NT2/D1 (cell line): ENCODE results near the gene COTL1.
A peak's percentile ranks its signal among the peaks of the same experiment; 100 is the strongest.

Experiments
- DNase-seq: peaks from one replicate; pipeline ENCODE4 v3.0.0-alpha.2; 2011; ENCODE audit warnings: low read depth, low spot score
- H3K27me3 ChIP-seq: 2 replicates; pipeline ENCODE4 v1.6.0; 2011; ENCODE audit warnings: mild to moderate bottlenecking; ENCODE audit not compliant: insufficient read length, insufficient read depth
- H3K36me3 ChIP-seq: 2 replicates; pipeline ENCODE4 v1.6.1; 2011; ENCODE audit warnings: mild to moderate bottlenecking, low read length, mixed read lengths; ENCODE audit not compliant: insufficient read depth, insufficient read length
- H3K4me1 ChIP-seq: 2 replicates; pipeline ENCODE4 v1.5.1; 2011; ENCODE audit not compliant: insufficient read depth, insufficient read length
- H3K4me3 ChIP-seq: 2 replicates; pipeline ENCODE4 v1.5.1; 2011; ENCODE audit warnings: low read depth; ENCODE audit not compliant: insufficient read length
- H3K9ac ChIP-seq: 2 replicates; pipeline ENCODE4 v1.6.0; 2011; ENCODE audit warnings: low read depth; ENCODE audit not compliant: insufficient read length
- H3K9me3 ChIP-seq: 2 replicates; pipeline ENCODE4 v1.5.1; 2011; ENCODE audit warnings: mild to moderate bottlenecking, low read length; ENCODE audit not compliant: insufficient read depth
- SUZ12 ChIP-seq: IDR thresholded peaks from 2 replicates; pipeline ENCODE4 v1.6.1; 2011; ENCODE audit not compliant: insufficient read length, insufficient read depth; ENCODE audit errors: extremely low read depth
- YY1 ChIP-seq: IDR thresholded peaks from 2 replicates; pipeline ENCODE4 v1.6.1; 2011; ENCODE audit not compliant: insufficient read length, insufficient read depth
- ZNF274 ChIP-seq: IDR thresholded peaks from 2 replicates; pipeline ENCODE4 v1.6.1; 2011; ENCODE audit warnings: mild to moderate bottlenecking, low read depth, low read length

The COTL1 gene

DNA sequence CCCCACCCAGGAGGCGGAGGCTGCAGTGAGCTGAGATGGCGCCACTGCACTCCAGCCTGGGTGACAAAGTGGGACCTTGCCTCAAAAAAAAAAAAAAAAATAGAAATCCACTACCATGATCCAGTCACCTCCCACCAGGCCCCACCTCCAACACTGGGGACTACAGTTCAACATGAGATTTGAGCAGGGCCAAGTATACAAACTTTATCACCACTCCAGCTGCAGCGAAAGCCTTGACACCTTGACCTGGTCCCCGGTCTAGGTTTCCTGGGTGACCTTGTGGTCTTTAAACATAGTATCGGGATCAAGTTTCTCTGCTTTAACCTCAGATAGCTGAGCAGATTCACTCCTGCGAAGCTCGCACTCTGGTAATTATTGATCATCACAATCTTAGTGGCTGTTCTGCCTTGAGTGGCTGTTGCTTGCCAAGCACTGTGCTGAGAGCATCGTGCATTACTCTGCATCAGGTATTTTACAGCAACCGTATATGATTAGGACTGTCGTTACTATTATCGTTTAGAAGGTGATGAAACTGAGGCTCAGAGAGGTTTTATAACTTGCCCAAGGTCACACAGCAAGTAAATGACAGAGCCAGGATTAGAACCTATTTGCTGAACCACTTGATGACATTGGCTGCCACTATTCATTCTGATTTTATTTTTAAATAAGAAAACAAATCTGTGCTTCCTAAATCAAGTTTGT, 63.1 kb downstream of the COTL1 start:
- H3K27me3 ChIP-seq, result no peaks in the 10 kb centered on the region

DNA sequence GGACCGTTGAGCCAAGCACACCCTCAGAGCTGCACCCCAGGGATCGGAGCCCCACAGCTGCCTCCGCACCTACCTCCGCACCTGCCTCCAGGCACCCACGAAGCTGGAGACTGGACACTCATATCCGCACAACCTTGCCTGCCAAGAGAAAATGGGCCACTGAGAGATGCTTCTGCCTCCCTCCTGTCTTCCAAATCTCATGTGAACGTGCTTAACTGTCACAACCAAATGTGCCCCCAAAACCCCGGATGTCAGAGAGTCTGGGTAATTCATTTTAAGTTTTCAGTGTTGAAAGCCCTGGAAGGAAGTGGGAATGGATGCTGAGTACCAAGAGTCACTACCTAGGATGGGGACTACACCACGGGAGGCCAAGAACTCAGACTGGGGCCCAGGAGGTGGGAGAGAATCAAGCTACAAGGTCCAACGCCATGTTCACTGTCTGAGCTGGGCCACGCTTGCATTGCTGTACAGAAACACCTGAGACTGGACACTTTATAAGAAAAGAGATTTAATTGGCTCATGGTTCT, 63.9 kb downstream of the COTL1 start:
- Histone ChIP-seq H3K9ac (no peak overlapping the region), H3K36me3 (no peaks in the 10 kb centered on the region), H3K27me3 (no peaks in the 10 kb centered on the region), H3K9me3 (no peaks in the 10 kb centered on the region), H3K4me1 (peaks cover 7% of the 10 kb centered on the region), H3K4me3 (no peak overlapping the region)
- TF ChIP-seq SUZ12, result no peak
- TF ChIP-seq YY1, result no peak
- no peak for TF ChIP-seq ZNF274
- DNase-seq, result no peak

More for the DNA sequence above, 63.1 kb downstream of the COTL1 start:
- no peak for TF ChIP-seq SUZ12
- no peak for TF ChIP-seq ZNF274
- no peak for TF ChIP-seq YY1
- H3K4me3 ChIP-seq, result no peak overlapping the region
- no peak for DNase-seq
- H3K4me1 ChIP-seq, result peaks cover 8% of the 10 kb centered on the region
- no peaks in the 10 kb centered on the region for H3K9me3 ChIP-seq
- H3K9ac ChIP-seq, result no peak overlapping the region
- H3K36me3 ChIP-seq, result no peaks in the 10 kb centered on the region

DNA sequence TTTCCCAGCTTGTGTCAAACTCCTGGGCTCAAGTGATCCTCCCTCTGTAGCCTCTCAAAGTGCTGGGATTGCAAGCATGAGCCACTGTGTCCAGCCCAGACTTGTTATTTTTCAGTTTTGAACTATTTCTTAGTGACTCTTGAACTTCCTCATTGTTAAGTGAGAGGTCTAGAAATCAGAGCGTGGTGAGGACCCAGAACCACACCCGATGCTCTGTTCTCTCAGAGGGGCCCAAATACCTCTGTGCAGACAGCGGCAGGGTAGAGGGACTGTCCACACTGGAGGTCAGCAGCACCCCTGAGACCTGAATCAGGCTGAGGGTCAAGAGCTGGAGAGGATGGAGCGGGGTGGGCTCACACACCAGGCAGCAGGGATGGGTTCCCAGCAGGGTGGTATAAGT, 65.7 kb downstream of the COTL1 start:
- H3K4me1 ChIP-seq, result peaks cover 12% of the 10 kb centered on the region
- no peak overlapping the region for H3K9ac ChIP-seq
- H3K4me3 ChIP-seq, result no peak overlapping the region
- H3K36me3 ChIP-seq, result no peaks in the 10 kb centered on the region
- H3K27me3 ChIP-seq, result no peaks in the 10 kb centered on the region
- TF ChIP-seq ZNF274, result no peak
- no peak for TF ChIP-seq YY1
- TF ChIP-seq SUZ12, result no peak
- DNase-seq, result no peak
- no peaks in the 10 kb centered on the region for H3K9me3 ChIP-seq

DNA sequence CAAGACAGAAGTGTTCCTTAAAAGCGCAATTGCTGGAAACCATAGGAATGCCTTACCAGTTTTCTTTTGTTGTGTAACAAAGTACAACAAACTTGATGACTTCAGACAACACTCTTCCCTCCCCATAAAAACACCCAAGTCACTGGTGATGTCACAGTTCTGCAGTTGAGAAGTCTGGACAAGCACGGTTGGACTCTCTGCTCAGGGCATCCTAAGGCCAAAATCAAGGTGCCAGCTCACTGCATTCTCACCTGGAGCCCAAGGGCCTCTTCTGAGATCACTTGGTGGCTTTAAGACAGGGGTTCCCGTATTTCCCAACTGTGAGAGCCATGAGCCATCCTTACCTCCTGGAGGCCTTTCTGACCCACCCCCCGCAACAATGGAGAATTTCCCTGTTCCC, 67.8 kb downstream of the COTL1 start:
- Histone ChIP-seq H3K9ac (no peak overlapping the region), H3K27me3 (no peaks in the 10 kb centered on the region), H3K4me3 (no peak overlapping the region), H3K36me3 (no peaks in the 10 kb centered on the region), H3K9me3 (no peaks in the 10 kb centered on the region), H3K4me1 (peaks cover 13% of the 10 kb centered on the region)
- no peak for TF ChIP-seq ZNF274
- TF ChIP-seq SUZ12, result no peak
- TF ChIP-seq YY1, result no peak
- no peak for DNase-seq

DNA sequence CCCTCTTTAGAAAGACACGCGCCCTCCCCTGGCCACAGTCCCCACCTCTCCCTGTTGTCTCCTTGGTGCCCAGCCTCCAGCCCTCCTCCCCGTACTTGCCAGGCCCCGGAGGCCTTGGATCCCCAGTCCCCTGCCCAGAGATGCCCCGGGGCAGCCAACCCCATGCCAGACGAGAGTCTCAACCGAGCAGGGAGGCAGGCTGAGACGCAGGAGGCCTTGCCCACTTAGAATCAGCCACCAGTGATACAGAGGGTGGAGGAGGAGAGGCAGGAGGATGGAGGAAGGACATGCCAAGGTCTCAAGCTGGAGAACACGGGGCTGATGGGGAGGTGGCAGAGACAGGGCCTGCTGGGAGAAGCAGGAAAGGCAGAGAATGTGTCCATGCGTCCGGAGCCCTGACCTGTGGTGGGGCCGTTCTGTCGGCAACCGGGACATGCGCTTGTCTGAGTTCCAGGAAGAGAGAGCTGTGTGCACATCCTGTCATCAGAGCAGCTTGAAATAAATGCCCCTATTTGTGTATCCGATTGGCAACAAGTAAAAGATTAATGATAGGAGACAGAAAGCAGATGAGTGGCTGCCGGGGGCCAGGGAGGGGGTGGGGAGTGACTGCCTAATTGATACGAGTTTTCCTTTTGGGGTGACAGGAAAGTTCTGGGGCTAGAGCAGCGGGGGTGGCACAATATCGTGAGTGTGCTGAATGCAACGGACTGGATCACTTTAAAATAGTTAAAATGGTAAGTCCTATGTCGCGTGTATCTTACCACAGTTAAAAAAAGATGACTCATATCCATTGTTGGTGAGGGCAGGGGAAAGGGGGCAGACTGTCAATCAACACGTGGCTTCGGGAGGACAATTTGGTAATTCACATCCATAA, 68.7 kb downstream of the COTL1 start:
- H3K27me3 ChIP-seq, result no peaks in the 10 kb centered on the region
- H3K4me1 ChIP-seq, result peaks cover 13% of the 10 kb centered on the region
- TF ChIP-seq SUZ12 (no peak), ZNF274 (no peak), YY1 (no peak)
- H3K36me3 ChIP-seq, result no peaks in the 10 kb centered on the region
- H3K4me3 ChIP-seq, result no peak overlapping the region
- DNase-seq, result no peak
- H3K9ac ChIP-seq, result no peak overlapping the region
- H3K9me3 ChIP-seq, result no peaks in the 10 kb centered on the region

DNA sequence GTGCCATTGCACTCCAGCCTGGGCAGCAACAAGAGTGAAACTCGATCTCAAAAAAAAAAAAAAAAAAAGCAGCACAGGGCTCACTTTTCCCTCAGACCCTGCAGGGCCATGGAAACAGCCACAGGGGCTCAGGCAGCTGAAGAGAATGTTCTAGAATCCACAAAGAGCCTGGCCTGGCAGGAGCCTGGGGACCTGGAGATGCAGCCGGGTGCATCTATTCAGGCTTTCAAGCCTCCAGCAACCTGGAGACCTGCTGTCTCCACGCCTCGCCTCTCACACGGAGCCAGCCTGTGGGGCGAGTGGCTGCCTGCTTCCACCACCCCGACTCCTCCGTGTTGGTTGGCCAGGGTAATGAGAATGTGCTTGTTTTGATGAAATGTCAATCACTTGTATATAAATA, 69.4 kb downstream of the COTL1 start:
- no peak overlapping the region for H3K4me3 ChIP-seq
- H3K4me1 ChIP-seq, result peaks cover 13% of the 10 kb centered on the region
- DNase-seq, result no peak
- H3K36me3 ChIP-seq, result no peaks in the 10 kb centered on the region
- H3K27me3 ChIP-seq, result no peaks in the 10 kb centered on the region
- H3K9ac ChIP-seq, result peak overlapping the region; percentile 6
- no peak for TF ChIP-seq ZNF274
- no peak for TF ChIP-seq YY1
- TF ChIP-seq SUZ12, result no peak
- no peaks in the 10 kb centered on the region for H3K9me3 ChIP-seq

DNA sequence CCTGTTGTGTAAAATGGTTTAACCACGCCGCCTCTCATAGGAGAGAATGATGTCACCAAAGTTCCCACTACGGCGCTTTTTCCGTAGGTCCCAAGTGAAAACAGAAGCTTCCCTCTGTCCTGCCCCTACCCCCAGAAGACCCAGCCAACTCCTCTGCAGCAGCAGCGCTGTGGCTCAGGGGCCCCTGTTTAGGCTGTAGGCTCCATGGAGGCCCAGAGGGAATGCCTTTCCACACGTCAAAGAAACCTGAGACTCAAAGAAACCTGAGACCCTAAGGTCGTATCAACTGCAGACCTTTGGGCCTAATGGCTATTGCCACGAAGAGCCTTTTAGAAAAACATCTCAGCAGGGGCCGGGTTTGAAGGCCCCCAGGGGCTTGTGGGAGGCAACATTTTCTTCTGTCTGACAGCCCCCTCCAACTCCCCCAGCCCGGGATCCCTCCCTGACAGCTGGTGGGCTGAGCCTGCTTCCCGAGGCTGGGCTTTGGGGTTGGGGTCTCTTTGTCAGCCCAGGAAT, 70.3 kb downstream of the COTL1 start:
- H3K4me1 ChIP-seq, result peaks cover 13% of the 10 kb centered on the region
- TF ChIP-seq ZNF274, result no peak
- TF ChIP-seq YY1, result no peak
- TF ChIP-seq SUZ12, result no peak

More for the DNA sequence above, 70.3 kb downstream of the COTL1 start:
- no peaks in the 10 kb centered on the region for H3K27me3 ChIP-seq
- no peaks in the 10 kb centered on the region for H3K36me3 ChIP-seq
- no peak for DNase-seq
- H3K4me3 ChIP-seq, result peak overlapping the region; percentile 24
- no peaks in the 10 kb centered on the region for H3K9me3 ChIP-seq
- H3K9ac ChIP-seq, result peak overlapping the region; percentile 72
